ENCODE measurements around the gene CDC6.
A peak's percentile ranks its signal among the peaks of the same experiment; 100 is the strongest.

CDC6 gene

DNA sequence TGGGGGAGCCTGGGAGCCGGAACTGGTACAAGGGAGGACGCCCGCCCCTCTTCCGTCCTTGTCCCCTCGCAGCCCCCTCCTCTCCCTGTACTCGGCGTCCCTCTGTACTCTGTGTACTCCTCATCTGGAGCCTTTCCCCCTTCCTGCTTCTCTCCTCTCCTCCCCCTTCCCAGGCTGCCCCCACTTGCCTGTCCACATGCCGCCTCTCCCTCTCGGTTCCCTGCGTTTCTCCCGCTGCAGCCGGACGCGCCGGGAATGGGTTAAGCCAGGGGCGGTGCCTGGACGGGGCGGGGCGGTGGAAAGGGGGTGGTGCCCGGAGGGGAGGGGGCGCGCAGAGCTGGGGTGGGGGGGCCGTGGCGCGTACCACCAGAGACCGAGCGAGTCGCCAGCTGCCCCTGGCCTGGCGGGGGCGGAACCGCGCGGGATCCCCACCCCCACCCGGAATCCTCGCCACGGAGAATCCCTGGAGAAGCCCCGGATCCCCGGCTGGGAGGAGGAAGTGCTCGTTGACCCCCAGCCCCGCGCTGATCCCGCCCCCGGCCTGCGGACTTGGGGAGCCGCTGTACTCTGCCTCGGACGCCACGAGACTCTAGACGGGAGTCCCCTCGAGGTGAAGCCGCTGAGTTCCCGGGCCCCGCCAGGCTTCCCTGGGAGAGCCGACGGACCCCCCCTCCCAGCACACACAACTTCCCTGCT is 54.3 kb downstream of the CDC6 start:
- TF ChIP-seq, protein P1, sequence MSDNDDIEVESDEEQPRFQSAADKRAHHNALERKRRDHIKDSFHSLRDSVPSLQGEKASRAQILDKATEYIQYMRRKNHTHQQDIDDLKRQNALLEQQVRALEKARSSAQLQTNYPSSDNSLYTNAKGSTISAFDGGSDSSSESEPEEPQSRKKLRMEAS (IDR thresholded peaks at IDR 0.05; ENCODE audit: low read depth, low read length): no peak
- TF ChIP-seq POLR2A (IDR thresholded peaks at IDR 0.05; ENCODE audit: extremely low read depth, insufficient read length): no peak
- no peak overlapping the region for H3K4me3 ChIP-seq (ENCODE audit: low read depth, low read length)
- no peak for DNase-seq (ENCODE audit: low read depth)

- no peak for DNase-seq (ENCODE audit: low read depth)
- TF ChIP-seq MYC (IDR thresholded peaks at IDR 0.05; ENCODE audit: low read depth, low read length) (no peak), POLR2A (IDR thresholded peaks at IDR 0.05; ENCODE audit: extremely low read depth, insufficient read length) (no peak)
- H3K4me3 ChIP-seq (ENCODE audit: low read depth, low read length): no peak overlapping the region
Measured at GRCh38 chr17:40342504-40343218, 55.0 kb downstream of the CDC6 start.

- H3K4me3 ChIP-seq (ENCODE audit: low read depth, low read length): no peak overlapping the region
- TF ChIP-seq CTCF (IDR thresholded peaks at IDR 0.05; ENCODE audit: low read depth, low read length) (no peak), POLR2A (IDR thresholded peaks at IDR 0.05; ENCODE audit: extremely low read depth, insufficient read length) (no peak), MYC (IDR thresholded peaks at IDR 0.05; ENCODE audit: low read depth, low read length) (no peak)
- TF ChIP-seq, protein P1 (IDR thresholded peaks at IDR 0.05; ENCODE audit: low read depth, low read length): no peak
- DNase-seq (ENCODE audit: low read depth): peak; percentile 77
Measured at GRCh38 chr17:40343219-40344119, 55.8 kb downstream of the CDC6 start.

DNA sequence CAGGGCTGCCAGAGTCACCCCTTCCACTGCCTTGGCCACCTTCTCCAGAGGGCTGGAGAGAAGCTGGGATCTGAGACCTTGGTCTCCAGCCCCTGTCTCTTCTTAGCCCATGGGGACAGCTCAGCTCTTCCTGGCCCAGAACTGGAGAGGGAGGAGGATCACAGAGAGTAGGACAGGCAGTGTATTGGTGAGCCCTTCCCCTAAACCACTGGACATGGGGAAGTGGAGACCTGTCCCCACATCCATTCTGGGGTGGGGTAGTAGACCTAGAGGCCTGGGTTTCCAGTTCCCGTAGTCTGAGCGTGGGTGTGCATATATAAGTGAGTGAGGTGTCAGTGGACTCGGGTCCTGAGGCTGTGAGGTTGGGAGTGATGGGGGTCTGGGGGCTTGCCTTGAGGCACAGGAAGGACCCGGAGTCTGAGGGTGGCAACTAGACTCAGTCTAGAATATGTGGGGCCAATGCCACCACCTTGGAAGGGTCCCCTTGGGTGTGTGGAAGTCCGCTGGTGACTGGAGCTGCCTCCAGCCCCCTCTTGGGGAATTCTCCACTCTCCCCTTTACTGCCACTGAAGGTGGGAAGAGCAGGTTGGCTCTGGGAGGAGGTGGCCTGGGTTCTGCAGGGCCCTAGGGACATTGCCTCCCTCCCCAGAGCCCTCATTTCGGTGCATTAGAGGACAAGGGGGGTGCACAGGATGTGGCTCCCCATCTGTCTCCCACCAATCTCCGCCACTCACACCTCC is 56.9 kb downstream of the CDC6 start:
- no peak for DNase-seq (ENCODE audit: low read depth)
- TF ChIP-seq CTCF (IDR thresholded peaks at IDR 0.05; ENCODE audit: low read depth, low read length) (no peak), MYC (IDR thresholded peaks at IDR 0.05; ENCODE audit: low read depth, low read length) (no peak), POLR2A (IDR thresholded peaks at IDR 0.05; ENCODE audit: extremely low read depth, insufficient read length) (no peak)
- TF ChIP-seq, protein P1 (IDR thresholded peaks at IDR 0.05; ENCODE audit: low read depth, low read length): no peak
- no peak overlapping the region for H3K4me3 ChIP-seq (ENCODE audit: low read depth, low read length)

DNA sequence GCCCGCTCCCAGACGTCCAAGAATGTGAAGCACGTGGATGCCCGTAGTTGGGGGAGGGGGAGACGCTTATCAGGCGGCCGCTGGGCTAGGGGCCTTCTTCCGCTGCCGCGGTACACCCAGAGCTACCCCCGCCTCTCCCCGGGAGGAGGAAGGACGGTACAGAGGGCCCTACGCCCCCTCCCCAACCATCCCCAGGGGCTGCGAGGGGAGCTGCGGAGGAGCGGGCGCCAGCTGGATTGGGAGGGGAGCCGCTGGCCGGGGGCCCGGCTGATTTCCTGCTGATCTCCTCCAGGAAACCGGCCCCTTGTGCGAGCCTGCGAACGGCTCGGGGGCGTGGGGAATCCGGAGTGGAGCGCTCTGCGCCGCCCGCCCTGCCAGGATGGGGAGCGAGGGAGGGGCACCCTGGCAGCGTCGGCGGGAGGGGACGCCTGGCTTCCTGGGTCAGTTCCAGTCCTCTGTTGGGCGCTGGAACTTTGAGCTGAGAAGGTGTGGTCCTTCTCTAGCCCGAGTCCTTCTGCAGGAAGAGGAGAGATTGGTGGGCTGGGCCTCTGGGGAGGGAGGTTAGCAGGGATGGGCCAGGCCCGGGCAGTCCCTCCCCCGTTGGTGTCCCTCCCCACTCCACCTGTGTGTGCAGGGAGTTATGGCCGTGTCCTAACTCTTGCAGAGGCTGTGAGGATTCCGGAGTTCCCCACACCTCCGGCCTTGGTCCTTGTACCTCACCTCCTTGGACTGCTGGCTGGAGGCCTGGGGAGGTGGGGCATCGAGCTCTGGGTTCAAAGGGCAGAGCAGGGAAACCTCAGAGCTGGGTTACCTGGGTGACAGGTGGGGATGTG is 57.7 kb downstream of the CDC6 start:
- TF ChIP-seq CTCF (IDR thresholded peaks at IDR 0.05; ENCODE audit: low read depth, low read length): no peak
- TF ChIP-seq POLR2A (IDR thresholded peaks at IDR 0.05; ENCODE audit: extremely low read depth, insufficient read length): no peak
- TF ChIP-seq, protein P1 (IDR thresholded peaks at IDR 0.05; ENCODE audit: low read depth, low read length): peak; percentile 87
- TF ChIP-seq MYC (IDR thresholded peaks at IDR 0.05; ENCODE audit: low read depth, low read length): peak; percentile 63; the same call in 1 of the 2 replicates
- peak; percentile 76 for DNase-seq (ENCODE audit: low read depth)
- H3K4me3 ChIP-seq (ENCODE audit: low read depth, low read length): no peak overlapping the region

Data from NB4 (cell line).